Neural cell (in vitro differentiated cells): ENCODE measurements around the gene ITGA2B.

Experiments used
- EP300 ChIP-seq: fragments of 450-650 bp; conservative IDR thresholded peaks from 2 replicates; pipeline ENCODE4 v1.6.1; 2014; ENCODE audit warnings: antibody characterized with exemption, mild to moderate bottlenecking, moderate library complexity; ENCODE audit not compliant: poor library complexity, severe bottlenecking
- EZH2 ChIP-seq: fragments of 200-600, 300-800 bp; shearing (Covaris generic), sonication (generic); IDR thresholded peaks from 2 replicates; pipeline ENCODE4 v1.6.1; 2014; ENCODE audit warnings: antibody characterized with exemption, low read length, borderline replicate concordance, mild to moderate bottlenecking; ENCODE audit not compliant: insufficient read depth, poor library complexity, severe bottlenecking
- POLR2AphosphoS5 ChIP-seq: IDR thresholded peaks from 2 replicates; pipeline ENCODE4 v1.6.1; 2012
- RAD21 ChIP-seq: fragments of 450-650 bp; conservative IDR thresholded peaks from 2 replicates; pipeline ENCODE4 v1.6.1; 2014; ENCODE audit warnings: antibody characterized with exemption, mild to moderate bottlenecking, moderate library complexity
- SMC3 ChIP-seq: fragments of 450-650 bp; conservative IDR thresholded peaks from 2 replicates; pipeline ENCODE4 v1.6.1; 2014; ENCODE audit warnings: antibody characterized with exemption, mild to moderate bottlenecking, moderate library complexity; ENCODE audit not compliant: poor library complexity
- TAF1 ChIP-seq: IDR thresholded peaks from 2 replicates; pipeline ENCODE4 v1.6.1; 2012; ENCODE audit warnings: low read depth
- TF ChIP-seq, protein P1 (sequence below): fragments of 450-650 bp; IDR thresholded peaks from 2 replicates; pipeline ENCODE4 v1.5.1; 2014; ENCODE audit warnings: antibody characterized with exemption, mild to moderate bottlenecking, moderate library complexity; ENCODE audit not compliant: poor library complexity, severe bottlenecking
- TF ChIP-seq, protein P2 (sequence below): IDR thresholded peaks from 2 replicates; pipeline ENCODE4 v1.6.1; 2012; ENCODE audit warnings: borderline replicate concordance

GRCh38 chr17:44348988-44349364, 40.5 kb downstream of the ITGA2B start:
- TF ChIP-seq, protein P1, sequence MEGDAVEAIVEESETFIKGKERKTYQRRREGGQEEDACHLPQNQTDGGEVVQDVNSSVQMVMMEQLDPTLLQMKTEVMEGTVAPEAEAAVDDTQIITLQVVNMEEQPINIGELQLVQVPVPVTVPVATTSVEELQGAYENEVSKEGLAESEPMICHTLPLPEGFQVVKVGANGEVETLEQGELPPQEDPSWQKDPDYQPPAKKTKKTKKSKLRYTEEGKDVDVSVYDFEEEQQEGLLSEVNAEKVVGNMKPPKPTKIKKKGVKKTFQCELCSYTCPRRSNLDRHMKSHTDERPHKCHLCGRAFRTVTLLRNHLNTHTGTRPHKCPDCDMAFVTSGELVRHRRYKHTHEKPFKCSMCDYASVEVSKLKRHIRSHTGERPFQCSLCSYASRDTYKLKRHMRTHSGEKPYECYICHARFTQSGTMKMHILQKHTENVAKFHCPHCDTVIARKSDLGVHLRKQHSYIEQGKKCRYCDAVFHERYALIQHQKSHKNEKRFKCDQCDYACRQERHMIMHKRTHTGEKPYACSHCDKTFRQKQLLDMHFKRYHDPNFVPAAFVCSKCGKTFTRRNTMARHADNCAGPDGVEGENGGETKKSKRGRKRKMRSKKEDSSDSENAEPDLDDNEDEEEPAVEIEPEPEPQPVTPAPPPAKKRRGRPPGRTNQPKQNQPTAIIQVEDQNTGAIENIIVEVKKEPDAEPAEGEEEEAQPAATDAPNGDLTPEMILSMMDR, result no peak
- TF ChIP-seq EZH2, result no peak
- no peak for TF ChIP-seq SMC3
- TF ChIP-seq RAD21, result no peak
- no peak for TF ChIP-seq EP300
- TF ChIP-seq TAF1, result no peak
- TF ChIP-seq, protein P2, sequence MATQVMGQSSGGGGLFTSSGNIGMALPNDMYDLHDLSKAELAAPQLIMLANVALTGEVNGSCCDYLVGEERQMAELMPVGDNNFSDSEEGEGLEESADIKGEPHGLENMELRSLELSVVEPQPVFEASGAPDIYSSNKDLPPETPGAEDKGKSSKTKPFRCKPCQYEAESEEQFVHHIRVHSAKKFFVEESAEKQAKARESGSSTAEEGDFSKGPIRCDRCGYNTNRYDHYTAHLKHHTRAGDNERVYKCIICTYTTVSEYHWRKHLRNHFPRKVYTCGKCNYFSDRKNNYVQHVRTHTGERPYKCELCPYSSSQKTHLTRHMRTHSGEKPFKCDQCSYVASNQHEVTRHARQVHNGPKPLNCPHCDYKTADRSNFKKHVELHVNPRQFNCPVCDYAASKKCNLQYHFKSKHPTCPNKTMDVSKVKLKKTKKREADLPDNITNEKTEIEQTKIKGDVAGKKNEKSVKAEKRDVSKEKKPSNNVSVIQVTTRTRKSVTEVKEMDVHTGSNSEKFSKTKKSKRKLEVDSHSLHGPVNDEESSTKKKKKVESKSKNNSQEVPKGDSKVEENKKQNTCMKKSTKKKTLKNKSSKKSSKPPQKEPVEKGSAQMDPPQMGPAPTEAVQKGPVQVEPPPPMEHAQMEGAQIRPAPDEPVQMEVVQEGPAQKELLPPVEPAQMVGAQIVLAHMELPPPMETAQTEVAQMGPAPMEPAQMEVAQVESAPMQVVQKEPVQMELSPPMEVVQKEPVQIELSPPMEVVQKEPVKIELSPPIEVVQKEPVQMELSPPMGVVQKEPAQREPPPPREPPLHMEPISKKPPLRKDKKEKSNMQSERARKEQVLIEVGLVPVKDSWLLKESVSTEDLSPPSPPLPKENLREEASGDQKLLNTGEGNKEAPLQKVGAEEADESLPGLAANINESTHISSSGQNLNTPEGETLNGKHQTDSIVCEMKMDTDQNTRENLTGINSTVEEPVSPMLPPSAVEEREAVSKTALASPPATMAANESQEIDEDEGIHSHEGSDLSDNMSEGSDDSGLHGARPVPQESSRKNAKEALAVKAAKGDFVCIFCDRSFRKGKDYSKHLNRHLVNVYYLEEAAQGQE, result no peak
- TF ChIP-seq POLR2AphosphoS5, result no peak
